ENCODE results near the gene SAMD15.
A peak's percentile ranks its signal among the peaks of the same experiment; 100 is the strongest.

Gene SAMD15

GRCh38 chr14:77375973-77376770 is 1.0 kb upstream of the SAMD15 start:
- Histone ChIP-seq H3K4me3 (peak overlapping the region; percentile 71 to 89), H3K36me3 (no peaks in the 10 kb centered on the region), H3K27me3 (no peaks in the 10 kb centered on the region), H3K4me1 (peaks cover 0 to 15% (median 12%) of the 10 kb centered on the region in 4 donors), H3K27ac (peak overlapping the region; percentile 80 to 87), H3K9me3 (no peaks in the 10 kb centered on the region)
- TF ChIP-seq CTCF (IDR thresholded peaks at IDR 0.05), result no peak
- peak in 1 of 2 donors; percentile 21 for DNase-seq
- intact Hi-C loops (cut with DNase I; ENCODE audit: low total_unique reads), result loop anchor here (2.0 kb wide), 1 partner anchor 53 kb away; no protein-coding TSS in a partner anchor

- intact Hi-C loops (cut with DNase I; ENCODE audit: low total_unique reads), result loop anchor here (2.0 kb wide), 1 partner anchor 55 kb away; no protein-coding TSS in a partner anchor
- Histone ChIP-seq H3K4me3 (peak overlapping the region; percentile 71 to 89), H3K27me3 (no peaks in the 10 kb centered on the region), H3K36me3 (no peaks in the 10 kb centered on the region), H3K27ac (peak overlapping the region in 1 of 2 donors; percentile 87), H3K4me1 (peaks cover 0 to 15% (median 12%) of the 10 kb centered on the region in 4 donors), H3K9me3 (no peaks in the 10 kb centered on the region)
- no peak for TF ChIP-seq CTCF (IDR thresholded peaks at IDR 0.05)
- no peak for DNase-seq
Measured at GRCh38 chr14:77377502-77377844, 294 bp downstream of the SAMD15 start.

GRCh38 chr14:77378701-77379100 is 1.5 kb downstream of the SAMD15 start:
- no peaks in the 10 kb centered on the region for H3K27me3 ChIP-seq

DNA sequence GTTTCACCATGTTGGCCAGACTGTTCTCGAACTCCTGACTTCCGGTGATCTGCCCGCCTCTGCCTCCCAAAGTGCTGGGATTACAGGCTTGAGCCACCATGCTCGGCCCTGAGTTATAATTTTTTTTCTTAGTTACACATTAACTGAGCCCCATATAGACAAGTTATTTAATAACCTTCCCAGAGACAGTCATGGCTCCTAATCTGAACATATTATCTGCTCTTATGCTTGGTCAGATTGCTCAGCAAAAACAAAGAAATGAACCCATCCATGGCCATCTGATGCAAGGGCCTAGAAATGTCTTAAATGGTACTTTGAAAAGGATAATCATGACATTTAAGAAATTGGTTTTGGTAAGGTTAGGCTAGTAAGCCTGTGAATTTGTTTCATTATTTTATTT is 13.0 kb downstream of the SAMD15 start:
- Histone ChIP-seq H3K27ac (no peak overlapping the region), H3K4me3 (no peak overlapping the region), H3K27me3 (no peaks in the 10 kb centered on the region), H3K4me1 (no peaks in the 10 kb centered on the region), H3K36me3 (no peaks in the 10 kb centered on the region), H3K9me3 (no peaks in the 10 kb centered on the region)
- intact Hi-C loops (cut with DNase I; ENCODE audit: low total_unique reads), result no loop called here
- no peak for DNase-seq
- TF ChIP-seq CTCF (IDR thresholded peaks at IDR 0.05), result no peak

More at GRCh38 chr14:77378701-77379100, 1.5 kb downstream of the SAMD15 start:
- H3K4me1 ChIP-seq, result peaks cover 0 to 15% (median 12%) of the 10 kb centered on the region in 4 donors
- H3K27ac ChIP-seq, result no peak overlapping the region
- no peak for TF ChIP-seq CTCF (IDR thresholded peaks at IDR 0.05)
- DNase-seq, result no peak
- H3K36me3 ChIP-seq, result no peaks in the 10 kb centered on the region
- intact Hi-C loops (cut with DNase I; ENCODE audit: low total_unique reads), result no loop called here
- H3K4me3 ChIP-seq, result no peak overlapping the region
- no peaks in the 10 kb centered on the region for H3K9me3 ChIP-seq

GRCh38 chr14:77400216-77400615 is 23.0 kb downstream of the SAMD15 start:
- TF ChIP-seq CTCF (IDR thresholded peaks at IDR 0.05), result no peak
- intact Hi-C loops (cut with DNase I; ENCODE audit: low total_unique reads), result no loop called here

More at GRCh38 chr14:77400216-77400615, 23.0 kb downstream of the SAMD15 start:
- no peak overlapping the region for H3K27ac ChIP-seq
- no peaks in the 10 kb centered on the region for H3K9me3 ChIP-seq
- no peaks in the 10 kb centered on the region for H3K27me3 ChIP-seq
- no peaks in the 10 kb centered on the region for H3K36me3 ChIP-seq
- H3K4me3 ChIP-seq, result no peak overlapping the region
- no peaks in the 10 kb centered on the region for H3K4me1 ChIP-seq
- no peak for DNase-seq
